Eye (tissue), 1 donor: ENCODE measurements around the gene NXPE3.
A peak's percentile ranks its signal among the peaks of the same experiment; 100 is the strongest.

Source experiments
- DNase-seq: peaks from one replicate; pipeline ENCODE4 v3.0.0-alpha.2; 2015

Gene NXPE3

GRCh38 chr3:101803173-101803782 is 24.3 kb downstream of the NXPE3 start:
- DNase-seq: peak; percentile 83

GRCh38 chr3:101803939-101804338 is 24.9 kb downstream of the NXPE3 start:
- DNase-seq: no peak

GRCh38 chr3:101806491-101806890 is 27.5 kb downstream of the NXPE3 start:
- DNase-seq: no peak

- DNase-seq: no peak
Measured at GRCh38 chr3:101807888-101808287, 28.9 kb downstream of the NXPE3 start.

GRCh38 chr3:101809178-101810021 is 30.4 kb downstream of the NXPE3 start:
- peak; percentile 59 for DNase-seq

- no peak for DNase-seq
Measured at GRCh38 chr3:101810022-101810418, 31.0 kb downstream of the NXPE3 start.

GRCh38 chr3:101811875-101812274 is 32.9 kb downstream of the NXPE3 start:
- DNase-seq: no peak

GRCh38 chr3:101812895-101813294 is 33.9 kb downstream of the NXPE3 start:
- DNase-seq: no peak

- peak; percentile 56 for DNase-seq
Measured at GRCh38 chr3:101813817-101814440, 34.9 kb downstream of the NXPE3 start.

GRCh38 chr3:101814835-101815234 is 35.8 kb downstream of the NXPE3 start:
- no peak for DNase-seq

- DNase-seq: no peak
Measured at GRCh38 chr3:101816215-101817149, 37.5 kb downstream of the NXPE3 start.

GRCh38 chr3:101817992-101818391 is 39.0 kb downstream of the NXPE3 start:
- DNase-seq: no peak

GRCh38 chr3:101819649-101820206 is 40.7 kb downstream of the NXPE3 start:
- no peak for DNase-seq

- DNase-seq: no peak
Measured at GRCh38 chr3:101821503-101821902, 42.5 kb downstream of the NXPE3 start.

GRCh38 chr3:101823525-101823924 is 44.5 kb downstream of the NXPE3 start:
- DNase-seq: no peak

GRCh38 chr3:101824702-101825101 is 45.7 kb downstream of the NXPE3 start:
- no peak for DNase-seq

GRCh38 chr3:101825904-101826445 is 47.0 kb downstream of the NXPE3 start:
- no peak for DNase-seq

GRCh38 chr3:101827211-101828174 is 48.5 kb downstream of the NXPE3 start:
- peak; percentile 89 for DNase-seq

GRCh38 chr3:101828276-101828675 is 49.3 kb downstream of the NXPE3 start:
- DNase-seq: peak; percentile 63

GRCh38 chr3:101828691-101829436 is 49.9 kb downstream of the NXPE3 start:
- DNase-seq: peak; percentile 55
